Mononuclear cell (primary cell): ENCODE results near the gene RPGRIP1L. TPM values are rescaled to one million over a fixed set of nuclear protein-coding genes. Genes with fewer than 3 reads are reported as not detected.
"Not testable (repeated sequence)": the region's sequence is repeated elsewhere in the genome, so short reads cannot be mapped to it uniquely, and the experiment has no call there.

ENCODE experiments used
- H3K27me3 ChIP-seq: 2 replicates; pipeline ENCODE4 v1.6.0; 2011; ENCODE audit warnings: low read length, control low read depth; ENCODE audit not compliant: insufficient read depth
- H3K4me1 ChIP-seq: 2 replicates; pipeline ENCODE4 v1.5.1; 2011; ENCODE audit warnings: mild to moderate bottlenecking, low read length, control low read depth; ENCODE audit not compliant: insufficient read depth
- H3K4me3 ChIP-seq: 2 replicates; pipeline ENCODE4 v1.5.1; 2011; ENCODE audit warnings: mild to moderate bottlenecking, low read length, moderate library complexity
- H3K9me3 ChIP-seq: 2 replicates; pipeline ENCODE4 v1.5.1; 2011; ENCODE audit warnings: low read depth, mild to moderate bottlenecking, control low read depth, low read length
- total RNA-seq: library from RNA; depleted of rRNA; stranded (reverse); fragments of >200 nt; gene quantifications from one replicate; pipeline ENCODE4 v1.2.3, GENCODE V29; 2012

The RPGRIP1L gene
- total RNA-seq, 1 donor = 0.84 TPM

DNA sequence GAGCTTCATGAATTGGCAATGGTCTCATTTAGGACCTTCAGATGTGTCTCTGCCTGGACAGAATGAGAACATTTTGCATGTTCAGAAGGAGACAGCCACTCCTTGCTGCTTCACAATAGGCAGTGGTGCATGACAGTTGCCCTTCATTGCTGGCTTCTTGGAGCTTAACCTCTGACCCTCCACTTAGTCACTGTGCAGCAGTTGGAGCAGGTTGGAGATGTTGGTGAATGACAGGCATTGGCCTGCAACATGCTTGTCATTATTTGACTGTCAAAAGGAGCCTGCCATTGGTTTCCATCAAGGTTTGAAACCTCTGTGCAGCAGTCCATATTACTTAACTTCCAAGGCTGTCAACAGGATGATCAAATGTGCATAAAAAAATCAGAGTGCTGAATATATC, 23.0 kb upstream of the RPGRIP1L start:
- Histone ChIP-seq H3K27me3 (no peaks in the 10 kb centered on the region), H3K4me1 (no peaks in the 10 kb centered on the region), H3K4me3 (no peak overlapping the region), H3K9me3 (no peaks in the 10 kb centered on the region)

DNA sequence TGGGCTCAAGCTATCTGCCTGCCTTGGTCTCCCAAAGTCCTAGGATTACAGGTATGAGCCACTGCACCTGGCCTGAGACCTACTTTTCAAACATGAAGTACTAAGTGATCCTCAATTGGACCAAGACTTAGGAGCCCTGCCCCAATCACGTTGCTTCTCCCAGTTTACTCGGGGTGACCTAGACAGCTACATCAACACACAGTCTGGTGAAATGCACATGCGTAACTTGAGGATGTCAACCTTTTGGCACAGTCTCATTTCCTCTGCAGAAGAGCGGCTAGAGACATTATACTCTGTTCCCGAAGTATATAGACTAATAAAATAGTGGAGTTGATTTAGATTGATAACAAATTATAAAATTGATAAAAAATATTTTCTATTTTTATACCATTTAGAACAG, 17.4 kb upstream of the RPGRIP1L start:
- no peaks in the 10 kb centered on the region for H3K4me1 ChIP-seq
- H3K9me3 ChIP-seq = no peaks in the 10 kb centered on the region

DNA sequence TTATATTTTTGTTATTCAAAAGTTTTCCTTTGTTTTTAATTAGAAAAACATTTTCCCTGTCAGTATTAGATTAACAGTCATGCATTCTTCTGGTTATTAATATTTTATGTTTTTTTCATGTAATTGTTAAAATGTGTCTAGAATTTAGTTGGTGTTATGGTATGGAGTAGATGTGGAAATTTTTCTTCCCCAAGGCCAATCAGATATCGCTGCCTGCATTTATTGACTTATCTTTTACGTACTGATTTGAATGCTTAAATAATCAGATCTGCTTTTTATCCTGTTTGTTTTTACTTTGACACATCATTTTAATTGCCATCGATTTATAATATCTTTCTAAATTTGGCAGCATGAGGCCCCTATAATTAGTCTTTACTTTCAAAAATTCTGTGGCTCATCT, 13.9 kb upstream of the RPGRIP1L start:
- H3K27me3 ChIP-seq = no peaks in the 10 kb centered on the region
- no peak overlapping the region for H3K4me3 ChIP-seq
- no peaks in the 10 kb centered on the region for H3K4me1 ChIP-seq
- no peaks in the 10 kb centered on the region for H3K9me3 ChIP-seq

More for the DNA sequence above, 17.4 kb upstream of the RPGRIP1L start:
- Histone ChIP-seq H3K4me3 (no peak overlapping the region), H3K27me3 (no peaks in the 10 kb centered on the region)

DNA sequence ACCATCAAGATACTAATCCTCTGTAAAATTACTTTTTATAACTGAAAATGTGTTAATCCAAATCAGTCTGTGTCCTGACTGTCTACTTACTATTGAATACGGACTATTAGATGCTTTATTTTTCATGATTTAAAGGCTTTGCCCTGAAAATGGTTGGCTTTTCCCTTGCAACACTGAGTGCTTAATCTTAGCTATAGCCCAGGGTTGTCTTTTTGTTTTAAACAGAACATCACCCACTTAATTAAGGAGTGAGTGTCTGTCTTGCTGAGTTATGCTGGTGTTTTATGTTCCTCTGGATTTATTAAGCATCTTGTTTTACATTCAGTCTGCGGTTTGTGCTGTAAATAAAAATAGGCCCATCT, 11.3 kb upstream of the RPGRIP1L start:
- no peaks in the 10 kb centered on the region for H3K4me1 ChIP-seq
- no peak overlapping the region for H3K4me3 ChIP-seq
- H3K9me3 ChIP-seq = no peaks in the 10 kb centered on the region
- no peaks in the 10 kb centered on the region for H3K27me3 ChIP-seq

DNA sequence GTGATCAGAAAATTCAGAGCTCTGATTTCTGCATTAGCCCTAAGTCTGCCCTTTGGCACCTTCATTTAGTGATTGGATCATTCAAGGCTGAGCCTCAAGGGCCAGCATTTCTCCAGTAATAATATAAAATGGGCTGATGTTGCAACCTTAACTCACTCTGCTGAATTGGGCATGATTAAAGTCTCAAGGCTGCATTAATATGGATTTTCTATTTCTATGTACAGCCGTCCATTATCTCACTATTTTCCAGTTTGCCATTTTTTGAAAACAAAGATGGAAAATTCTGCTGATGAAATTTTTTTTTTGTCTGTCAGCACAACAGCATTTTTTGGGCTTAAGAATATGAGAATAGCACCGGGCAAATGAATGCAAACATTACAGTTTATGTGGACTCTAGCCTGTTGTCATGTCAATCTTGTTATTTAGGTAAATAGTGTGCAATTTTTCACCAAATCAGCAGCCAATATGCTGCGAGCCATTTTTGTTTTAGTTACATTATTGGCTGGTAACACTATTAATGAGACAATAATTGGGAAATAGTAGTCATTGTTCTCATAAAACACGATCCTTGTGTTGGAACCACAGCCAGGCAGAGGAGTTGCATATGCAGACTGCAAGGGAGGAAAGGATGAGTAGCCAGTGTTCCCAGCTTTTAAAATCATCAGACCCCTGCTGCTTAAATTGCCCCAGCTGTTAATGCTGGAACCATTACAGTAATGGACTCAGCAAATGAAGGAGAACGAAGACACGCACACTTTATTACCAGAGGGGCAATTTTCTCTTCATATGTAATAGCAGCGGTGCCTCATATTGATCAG, 10.8 kb upstream of the RPGRIP1L start:
- no peaks in the 10 kb centered on the region for H3K9me3 ChIP-seq
- no peaks in the 10 kb centered on the region for H3K4me1 ChIP-seq
- H3K27me3 ChIP-seq = no peaks in the 10 kb centered on the region
- no peak overlapping the region for H3K4me3 ChIP-seq

DNA sequence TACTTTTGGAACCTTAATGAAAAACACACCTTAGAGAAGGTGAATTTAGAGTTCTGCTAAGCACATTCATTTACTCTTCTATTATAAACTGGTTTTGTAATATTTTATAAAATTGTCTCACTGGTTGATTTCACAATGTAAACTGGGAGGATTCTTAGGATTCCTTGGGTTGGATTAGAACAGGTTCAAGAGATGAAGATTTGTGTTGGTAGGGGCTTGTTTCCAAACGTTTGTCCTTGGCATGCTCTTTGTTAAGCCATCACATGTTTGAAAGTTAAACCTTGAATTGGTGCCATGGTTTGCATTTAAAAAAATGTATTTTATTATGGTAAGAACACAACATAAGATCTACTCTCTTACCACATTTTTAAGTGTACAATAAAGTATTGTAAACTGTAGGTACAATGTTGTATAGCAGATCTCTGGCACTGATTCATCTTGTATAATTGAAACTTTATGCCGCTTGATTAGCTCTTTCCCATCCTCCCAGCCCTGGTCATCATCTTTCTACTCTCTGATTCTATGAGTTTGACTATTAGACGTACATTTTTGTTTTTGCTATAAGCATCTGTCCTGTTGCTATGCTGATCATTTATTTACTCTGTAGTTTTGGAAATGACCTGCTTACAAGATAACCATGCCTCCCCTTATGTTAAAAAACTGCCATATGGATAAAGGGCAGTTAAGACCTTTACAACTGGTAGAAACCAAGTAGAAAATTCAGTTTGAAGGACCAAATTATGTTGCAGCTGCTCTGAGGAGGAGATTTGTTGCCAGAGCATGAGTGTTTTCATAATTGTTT, 9.9 kb upstream of the RPGRIP1L start:
- no peaks in the 10 kb centered on the region for H3K4me1 ChIP-seq
- no peaks in the 10 kb centered on the region for H3K27me3 ChIP-seq
- H3K4me3 ChIP-seq = no peak overlapping the region

DNA sequence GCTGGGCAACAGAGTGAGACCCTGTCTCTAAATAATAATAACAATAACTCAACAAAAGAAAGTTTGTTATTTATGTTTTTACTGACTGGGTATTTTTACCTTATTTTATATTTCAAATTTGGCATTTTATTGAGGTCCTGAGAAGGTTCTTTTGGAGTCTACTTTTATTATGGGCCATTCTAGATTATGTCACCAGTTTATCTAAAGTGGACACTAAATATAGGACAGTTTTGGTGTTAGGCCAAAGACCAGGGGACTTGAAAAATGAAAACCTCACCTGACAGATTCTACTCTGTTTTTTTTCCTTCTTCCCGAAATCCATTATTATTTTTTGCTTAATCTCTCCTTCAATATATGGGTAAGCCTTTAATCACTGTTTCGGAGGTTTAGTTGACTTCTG, 8.4 kb upstream of the RPGRIP1L start:
- H3K4me3 ChIP-seq = no peak overlapping the region
- H3K9me3 ChIP-seq = no peaks in the 10 kb centered on the region
- H3K27me3 ChIP-seq = no peaks in the 10 kb centered on the region
- H3K4me1 ChIP-seq = no peaks in the 10 kb centered on the region

More for the DNA sequence above, 9.9 kb upstream of the RPGRIP1L start:
- no peaks in the 10 kb centered on the region for H3K9me3 ChIP-seq

DNA sequence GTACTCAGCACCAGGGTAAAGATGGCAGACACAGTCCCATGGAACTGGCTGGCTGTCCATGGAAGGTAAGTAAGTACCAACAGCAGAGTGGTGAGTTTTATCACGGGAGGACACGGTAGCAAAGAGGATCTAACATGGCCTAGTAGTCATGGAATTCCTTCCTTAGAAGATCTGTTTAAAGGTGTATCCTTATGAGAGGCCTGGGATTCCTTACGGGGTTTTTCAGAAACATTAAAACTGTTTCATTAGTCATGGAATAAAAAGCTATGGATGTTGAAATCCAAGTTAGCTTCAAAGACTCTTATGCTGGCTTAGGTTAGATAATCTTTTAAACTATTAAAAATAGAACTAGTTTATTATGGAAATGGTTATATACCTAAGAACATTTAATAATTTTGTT, 7.7 kb upstream of the RPGRIP1L start:
- H3K4me1 ChIP-seq = no peaks in the 10 kb centered on the region
- no peak overlapping the region for H3K4me3 ChIP-seq
- H3K27me3 ChIP-seq = no peaks in the 10 kb centered on the region
- H3K9me3 ChIP-seq = no peaks in the 10 kb centered on the region

DNA sequence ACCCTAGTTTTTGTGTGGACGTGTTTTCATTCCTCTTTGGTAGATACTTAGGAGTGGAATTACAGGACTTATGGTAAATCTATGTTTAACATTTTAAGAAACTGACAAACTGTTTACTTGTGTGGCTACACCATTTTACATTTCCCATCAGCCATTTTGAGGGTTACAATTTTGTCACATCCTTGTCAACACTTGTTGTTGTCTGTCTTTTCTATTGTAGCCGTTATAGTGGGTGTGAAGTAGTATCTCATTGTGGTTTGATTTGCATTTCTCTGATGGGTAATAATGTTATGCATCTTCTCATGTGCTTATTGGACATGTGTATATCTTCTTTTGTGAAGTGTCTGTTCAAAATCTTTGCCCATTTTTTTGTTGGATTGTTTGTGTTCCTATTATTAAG, 4.8 kb upstream of the RPGRIP1L start:
- Histone ChIP-seq H3K27me3 (no peaks in the 10 kb centered on the region), H3K4me1 (peaks cover 14% of the 10 kb centered on the region), H3K9me3 (no peaks in the 10 kb centered on the region), H3K4me3 (no peak overlapping the region)

DNA sequence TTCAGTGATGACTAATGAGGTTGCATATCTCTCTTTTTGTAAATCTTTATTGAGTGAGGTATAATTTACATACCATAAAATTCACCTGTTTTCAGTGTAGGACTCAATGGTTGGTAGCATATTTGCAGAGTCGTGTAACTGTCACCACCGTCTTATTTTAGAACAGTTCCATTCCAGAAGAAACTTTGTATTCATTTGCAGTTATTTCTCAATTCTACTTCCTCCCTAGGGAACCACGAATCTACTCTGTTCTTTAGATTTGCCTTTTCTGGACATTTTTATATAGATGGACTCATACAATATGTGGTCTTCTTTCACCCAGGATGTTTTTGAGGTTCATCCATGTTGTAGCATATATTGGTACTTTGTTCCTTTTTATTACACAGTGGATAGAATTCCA, 4.0 kb upstream of the RPGRIP1L start:
- Histone ChIP-seq H3K27me3 (no peaks in the 10 kb centered on the region), H3K4me1 (peaks cover 18% of the 10 kb centered on the region), H3K9me3 (no peaks in the 10 kb centered on the region), H3K4me3 (no peak overlapping the region)

DNA sequence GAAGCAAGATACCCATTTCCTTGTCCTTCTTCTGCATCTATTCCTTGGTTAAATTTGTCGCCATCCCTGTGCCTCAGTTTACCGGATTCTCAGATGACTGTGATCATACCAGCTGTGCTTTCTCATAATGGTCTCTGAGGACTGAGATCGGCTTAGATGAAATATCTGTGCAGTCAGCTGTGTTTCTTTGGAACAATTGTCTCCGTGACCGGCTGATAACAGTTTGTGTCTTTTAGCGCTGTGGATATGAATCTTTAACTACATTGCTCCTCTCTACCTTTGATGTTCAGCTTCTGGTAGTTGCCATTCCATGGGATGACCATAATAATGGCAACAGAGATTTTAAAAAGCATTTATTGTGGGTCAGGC, 770 bp upstream of the RPGRIP1L start:
- Histone ChIP-seq H3K4me3 (peak overlapping the region; percentile 62), H3K27me3 (no peaks in the 10 kb centered on the region), H3K4me1 (peaks cover 18% of the 10 kb centered on the region), H3K9me3 (no peaks in the 10 kb centered on the region)

DNA sequence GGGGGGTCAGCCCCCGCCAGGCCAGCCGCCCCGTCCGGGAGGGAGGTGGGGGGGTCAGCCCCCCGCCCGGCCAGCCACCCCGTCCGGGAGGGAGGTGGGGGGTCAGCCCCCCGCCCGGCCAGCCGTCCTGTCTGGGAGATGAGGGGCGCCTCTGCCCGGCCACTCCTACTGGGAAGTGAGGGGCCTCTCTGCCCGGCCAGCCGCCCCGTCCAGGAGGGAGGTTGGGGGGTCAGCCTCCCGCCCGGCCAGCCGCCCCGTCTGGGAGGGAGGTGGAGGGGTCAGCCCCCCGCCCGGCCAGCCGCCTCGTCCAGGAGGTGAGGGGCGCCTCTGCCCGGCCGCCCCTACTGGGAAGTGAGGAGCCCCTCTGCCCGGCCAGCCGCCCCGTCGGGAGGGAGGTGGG, 5.4 kb downstream of the RPGRIP1L start:
- H3K27me3 ChIP-seq, H3K4me1 ChIP-seq, H3K9me3 ChIP-seq, H3K4me3 ChIP-seq: not testable (repeated sequence)

DNA sequence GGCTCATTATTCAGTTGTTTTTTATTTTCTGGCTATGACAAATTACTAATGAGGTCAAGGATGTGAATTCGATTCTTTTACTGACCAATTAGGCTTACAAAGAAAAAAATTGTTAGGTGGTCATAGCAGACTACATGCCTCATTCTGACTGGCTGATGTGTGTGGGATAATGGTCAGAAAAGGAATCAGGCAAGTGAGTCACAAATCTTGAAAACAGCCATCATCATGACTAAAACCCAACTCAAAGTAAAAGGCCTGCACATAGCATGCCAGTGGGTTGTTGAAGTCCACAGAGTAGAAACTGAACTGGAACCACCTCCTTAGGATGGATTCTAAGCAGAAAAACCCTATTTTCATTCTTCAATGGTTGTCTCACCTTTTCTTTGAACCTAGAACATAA, 8.6 kb downstream of the RPGRIP1L start:
- Histone ChIP-seq H3K4me1 (no peaks in the 10 kb centered on the region), H3K4me3 (no peak overlapping the region), H3K27me3 (no peaks in the 10 kb centered on the region), H3K9me3 (no peaks in the 10 kb centered on the region)

DNA sequence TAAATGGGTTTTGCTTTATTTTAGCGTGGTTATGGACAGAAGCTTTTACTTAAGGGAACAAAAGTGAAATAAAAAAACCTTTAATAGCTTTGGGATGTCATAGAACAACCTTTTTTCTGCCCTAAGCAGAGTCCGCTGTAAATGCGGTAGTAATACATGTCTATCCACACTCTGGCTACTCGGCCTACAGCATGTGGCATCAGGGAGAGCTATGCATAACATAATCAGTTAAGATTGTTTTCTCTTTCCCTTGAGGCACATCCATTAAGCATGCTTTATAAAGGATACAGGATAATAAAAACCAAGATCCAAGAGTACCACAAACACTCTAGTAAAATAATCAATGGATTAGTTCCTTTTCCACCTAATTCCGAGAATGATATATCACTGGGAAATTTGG, 10.3 kb downstream of the RPGRIP1L start:
- Histone ChIP-seq H3K4me3 (no peak overlapping the region), H3K27me3 (no peaks in the 10 kb centered on the region)

DNA sequence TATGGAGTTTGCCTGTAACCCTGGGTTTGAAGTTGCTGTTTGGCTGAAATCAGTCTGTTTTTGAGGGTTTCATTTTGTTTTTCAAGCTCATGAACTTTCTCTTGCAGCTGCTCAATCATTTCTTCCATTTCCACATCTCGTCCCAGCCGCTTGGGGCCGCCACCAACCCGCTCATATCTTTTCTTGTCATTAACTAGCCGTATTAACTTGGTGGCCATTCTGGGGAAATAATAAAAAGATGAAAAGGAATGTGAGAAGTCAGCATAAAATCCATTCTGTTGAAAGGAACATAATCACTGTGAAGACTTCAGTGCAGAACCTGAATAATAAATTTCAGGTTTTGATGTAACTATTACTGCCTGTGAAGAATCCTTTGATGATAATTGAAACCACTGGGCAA, 11.5 kb downstream of the RPGRIP1L start:
- Histone ChIP-seq H3K27me3 (no peaks in the 10 kb centered on the region), H3K9me3 (no peaks in the 10 kb centered on the region), H3K4me1 (no peaks in the 10 kb centered on the region)

More for the DNA sequence above, 10.3 kb downstream of the RPGRIP1L start:
- H3K9me3 ChIP-seq = no peaks in the 10 kb centered on the region
- no peaks in the 10 kb centered on the region for H3K4me1 ChIP-seq

DNA sequence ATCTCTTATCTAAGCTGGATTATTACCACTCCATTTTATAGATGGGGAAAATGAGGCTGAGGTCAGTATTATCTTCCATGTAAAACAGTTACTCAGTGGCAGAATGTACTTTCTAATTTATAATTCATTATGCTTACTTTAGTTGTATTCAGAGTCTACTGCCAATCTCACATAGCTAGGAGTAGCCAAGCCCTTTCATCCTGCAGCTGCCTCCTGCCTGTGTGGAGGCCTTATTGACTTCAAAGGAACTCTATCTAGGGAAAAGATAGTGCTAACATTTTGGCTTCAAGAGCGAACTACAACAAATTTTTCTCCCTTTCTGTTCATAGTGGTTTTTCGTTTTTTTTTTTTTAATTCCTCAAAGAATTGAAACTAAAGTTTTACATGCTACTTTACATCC, 12.9 kb downstream of the RPGRIP1L start:
- Histone ChIP-seq H3K4me1 (no peaks in the 10 kb centered on the region), H3K27me3 (no peaks in the 10 kb centered on the region), H3K9me3 (no peaks in the 10 kb centered on the region), H3K4me3 (no peak overlapping the region)

More for the DNA sequence above, 11.5 kb downstream of the RPGRIP1L start:
- no peak overlapping the region for H3K4me3 ChIP-seq
